HG02885 (cell line): ENCODE measurements around the gene SNUPN.
"Not testable (repeated sequence)": the region's sequence is repeated elsewhere in the genome, so short reads cannot be mapped to it uniquely, and the experiment has no call there.

Source experiments
- ATAC-seq: cut with Tn5 transposase; IDR thresholded peaks from one replicate; pipeline ENCODE4 v1.9.1; 2021; ENCODE audit warnings: mild to moderate bottlenecking; ENCODE audit not compliant: unreplicated experiment, poor library complexity

Gene SNUPN

DNA sequence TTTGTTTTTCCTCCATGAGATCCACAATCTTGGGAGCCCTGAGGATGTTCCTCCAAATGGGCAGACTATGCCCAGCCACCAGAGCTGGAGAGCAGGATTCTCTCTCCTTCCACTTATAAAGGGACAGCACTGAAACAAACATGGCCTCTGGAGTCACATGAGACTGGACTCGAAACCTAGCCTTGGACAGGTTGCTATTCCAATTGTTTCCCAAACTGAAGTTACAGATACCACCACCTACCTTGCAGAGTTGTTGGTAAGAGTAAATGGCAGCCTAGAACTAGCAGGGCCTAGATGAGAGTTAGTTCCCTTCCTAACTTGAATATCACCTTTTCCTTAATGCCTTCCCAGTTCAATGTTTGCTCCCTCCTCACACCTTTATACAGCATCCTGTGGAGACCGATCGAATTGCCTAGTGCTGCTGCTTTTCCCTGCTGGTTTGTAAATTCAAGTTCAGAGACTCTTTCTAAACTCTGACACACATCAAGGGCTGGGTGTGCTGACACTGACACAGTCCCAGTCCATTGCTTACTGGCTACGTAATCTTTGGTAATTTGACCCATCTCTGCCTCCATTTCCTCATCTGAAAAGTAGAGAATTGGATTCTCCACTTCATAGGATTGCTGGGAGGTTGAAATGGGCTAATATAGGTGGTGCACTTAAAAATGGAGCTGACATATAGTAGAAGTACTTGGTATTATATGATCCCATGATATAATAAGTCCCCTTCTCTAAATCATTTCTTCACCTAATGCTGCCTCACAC lies 11.9 kb upstream of the SNUPN start:
- ATAC-seq: no peak

DNA sequence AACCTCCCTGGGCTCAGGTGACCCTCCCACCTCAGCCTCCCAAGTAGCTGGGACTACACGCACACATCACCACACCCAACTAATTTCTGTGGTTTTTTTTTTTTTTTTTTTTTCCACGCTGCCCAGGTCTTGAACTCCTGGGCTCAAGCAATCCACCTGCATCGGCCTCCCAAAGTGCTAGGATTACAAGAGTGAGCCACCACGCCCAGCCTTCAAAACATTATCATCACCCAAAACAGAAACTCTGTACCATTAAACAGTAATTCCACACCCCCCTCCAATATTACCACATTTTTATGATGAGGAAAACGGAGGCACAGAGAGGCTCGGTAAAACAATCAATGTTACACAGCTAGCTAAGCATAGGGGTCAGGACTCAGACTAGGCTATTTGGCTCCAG lies 10.5 kb upstream of the SNUPN start:
- no peak for ATAC-seq

DNA sequence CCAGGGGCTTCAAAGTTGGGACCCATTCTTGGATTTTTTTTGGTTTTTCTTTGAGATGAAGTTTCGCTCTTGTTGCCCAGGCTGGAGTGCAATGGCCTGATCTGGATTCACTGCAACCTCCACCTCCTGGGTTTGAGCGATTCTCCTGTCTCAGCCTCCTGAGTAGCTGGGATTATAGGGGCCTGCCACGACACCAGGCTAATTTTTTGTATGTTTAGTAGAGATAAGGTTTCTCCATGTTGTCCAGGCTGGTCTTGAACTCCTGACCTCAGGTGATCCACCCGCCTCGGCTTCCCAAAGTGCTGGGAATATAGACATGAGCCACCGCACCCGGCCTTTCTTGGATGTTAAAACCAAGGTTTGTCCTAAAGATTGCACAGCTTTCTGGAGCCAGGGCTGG lies 8.4 kb upstream of the SNUPN start:
- not testable (repeated sequence) for ATAC-seq

DNA sequence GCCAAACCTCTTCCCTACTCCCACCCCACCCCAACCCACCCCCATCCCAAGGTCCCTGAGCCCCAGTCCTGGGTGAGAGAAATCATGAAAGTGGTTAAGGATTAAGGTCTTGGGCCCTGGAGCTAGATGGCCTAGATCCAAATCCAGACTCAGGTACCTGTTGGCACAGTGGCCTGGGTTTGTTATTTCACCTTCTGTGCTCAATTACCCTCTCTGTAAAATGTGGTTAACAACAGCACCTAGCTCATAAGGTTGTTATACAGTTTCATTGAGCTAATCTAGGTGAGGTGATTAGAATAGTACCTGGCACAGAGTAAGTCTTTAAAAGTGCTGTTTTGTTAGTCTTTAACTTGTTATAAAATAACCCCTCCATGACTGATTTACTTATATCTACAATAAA lies 6.4 kb upstream of the SNUPN start:
- ATAC-seq: no peak

DNA sequence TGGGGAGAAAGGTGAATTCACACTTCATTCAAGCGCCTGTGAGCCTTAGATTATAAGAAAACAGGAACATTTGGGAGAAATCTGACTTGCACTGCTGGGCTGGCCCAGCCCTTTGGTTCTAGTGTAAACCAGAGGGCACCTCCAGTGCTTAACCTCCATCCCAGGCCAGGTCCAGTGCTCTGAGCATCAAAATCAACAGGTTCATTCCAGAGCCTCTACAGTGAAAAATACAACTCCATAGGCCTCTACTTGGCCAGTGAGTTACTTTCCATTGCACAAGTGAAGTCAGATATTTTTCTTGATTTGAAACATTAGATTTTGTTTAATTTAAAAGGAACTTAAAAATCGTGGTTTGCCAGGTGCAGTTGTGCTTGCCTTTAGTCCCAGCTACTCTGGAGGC lies 3.0 kb downstream of the SNUPN start:
- ATAC-seq: no peak

DNA sequence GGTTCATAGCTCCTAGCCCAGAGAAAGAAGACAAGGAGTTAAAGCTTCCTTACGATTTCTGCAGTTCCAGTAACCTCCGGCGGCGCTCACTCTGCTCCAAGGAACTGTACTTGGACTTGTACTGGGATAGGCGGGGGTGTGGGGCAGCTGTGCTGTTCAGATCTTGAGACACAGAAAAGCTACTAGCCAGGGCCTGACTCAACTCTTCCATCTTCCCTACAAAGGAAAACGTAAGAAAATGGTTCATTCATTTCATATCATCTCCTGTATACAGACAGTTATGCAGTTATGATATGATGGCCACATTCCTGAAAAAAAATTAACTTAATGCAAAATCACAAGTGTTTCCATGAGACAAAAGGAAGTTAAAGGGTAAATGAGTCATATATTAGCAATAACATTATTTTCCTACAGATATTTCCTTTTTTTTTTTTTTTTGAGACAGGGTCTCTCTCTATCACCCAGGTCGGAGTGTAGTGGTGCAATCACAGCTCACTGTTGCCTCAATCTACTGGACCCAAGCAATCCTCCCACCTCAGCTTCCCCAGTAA lies 4.6 kb downstream of the SNUPN start:
- ATAC-seq: no peak

DNA sequence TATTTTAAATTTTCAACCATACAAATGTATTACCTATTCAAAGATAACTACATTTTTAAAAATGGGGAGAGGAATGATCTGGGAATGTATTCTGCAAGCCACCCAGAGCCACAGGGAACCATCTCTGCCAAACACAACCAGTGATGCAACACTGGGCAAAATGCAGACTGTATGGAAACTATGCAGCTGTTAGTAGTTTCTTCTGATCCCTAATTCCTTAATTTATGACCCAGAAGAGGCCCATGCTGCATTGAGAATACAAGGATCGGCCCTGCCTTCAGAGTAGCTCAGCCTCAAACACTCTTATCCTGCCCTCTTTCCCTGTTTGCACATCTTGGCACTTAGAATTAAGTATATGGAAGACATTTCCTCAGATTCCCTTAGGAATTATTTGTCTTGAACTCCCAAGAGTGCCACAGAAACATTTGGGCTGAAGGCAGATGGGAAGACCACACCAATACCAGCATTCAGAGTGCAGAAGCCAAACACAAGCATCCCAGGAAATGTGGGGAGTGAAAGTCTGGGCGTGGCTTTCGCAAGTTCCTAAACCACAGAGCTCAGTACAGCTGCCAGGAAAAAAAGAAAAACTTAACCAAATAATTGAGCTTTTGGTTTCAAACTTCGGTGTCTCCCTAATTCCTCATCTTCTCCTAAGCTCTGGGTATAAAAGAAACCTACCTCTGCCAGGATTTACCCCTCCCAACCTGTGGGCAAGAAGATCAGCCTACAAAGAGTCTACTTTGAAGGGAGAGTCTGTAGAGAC lies 5.3 kb downstream of the SNUPN start:
- no peak for ATAC-seq

DNA sequence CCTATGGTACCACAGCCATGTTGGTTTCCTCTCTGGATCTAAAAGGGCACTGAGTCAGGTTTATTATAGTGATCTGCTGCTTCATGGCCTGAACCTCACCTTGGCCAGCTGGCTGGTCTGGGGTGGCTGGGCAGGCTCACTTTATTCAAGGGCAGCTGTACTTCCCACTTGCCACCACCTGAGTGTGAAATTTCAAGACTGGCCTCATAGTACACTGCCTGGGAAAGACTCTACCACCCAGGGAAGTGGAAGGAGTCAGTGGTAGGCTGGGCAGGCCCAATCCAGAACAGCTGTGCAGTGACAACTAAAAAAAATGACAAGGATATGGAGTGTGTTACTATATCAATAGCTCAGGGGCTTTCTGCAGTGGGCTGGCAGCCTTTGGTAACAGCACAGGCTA lies 8.8 kb downstream of the SNUPN start:
- no peak for ATAC-seq

DNA sequence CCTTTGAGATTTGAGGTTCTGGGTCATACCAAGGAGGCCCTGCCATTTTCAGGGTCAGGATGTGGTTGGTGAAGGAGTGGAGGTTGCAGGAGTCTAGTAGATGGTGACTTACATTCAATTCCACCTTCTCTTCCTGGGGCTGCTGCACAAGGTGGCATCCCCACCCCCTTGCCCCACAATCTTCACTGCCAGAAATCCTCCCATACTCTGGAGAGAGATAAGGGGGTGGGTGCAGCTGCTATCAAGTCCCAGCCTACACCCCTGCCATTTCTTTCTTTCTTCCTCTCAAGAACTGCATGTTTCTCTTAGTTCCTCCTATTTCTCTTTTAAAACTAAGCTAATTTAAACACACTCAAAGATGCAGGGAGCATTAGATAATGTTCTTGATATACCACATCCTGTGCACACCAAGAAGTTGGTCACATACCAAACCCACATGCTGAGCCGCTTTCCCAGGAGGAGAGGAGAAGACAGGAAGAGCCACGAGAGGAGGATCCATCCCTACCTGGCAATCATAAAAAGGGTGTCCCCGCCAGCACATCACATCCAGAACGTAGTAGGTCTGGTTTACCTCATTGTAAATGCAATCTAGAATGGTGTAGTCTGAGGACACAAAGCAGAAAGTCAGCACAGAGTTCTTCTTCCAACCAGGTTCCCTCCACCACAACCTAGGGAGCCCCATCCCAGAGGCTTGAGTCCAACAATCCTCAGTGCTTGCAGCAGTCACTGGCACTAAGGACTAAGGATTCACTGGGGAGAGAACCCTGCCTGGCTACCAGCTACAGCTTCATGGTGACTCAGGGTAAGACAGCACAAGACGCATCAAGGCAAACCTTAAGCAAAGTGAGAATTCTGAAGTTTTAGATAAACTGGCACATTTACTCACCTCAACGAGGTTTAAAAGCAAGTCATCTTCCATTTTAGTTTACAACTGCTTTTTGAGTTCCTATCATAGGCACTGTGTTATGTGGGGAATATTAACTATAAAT lies 18.5 kb downstream of the SNUPN start:
- ATAC-seq: no peak

DNA sequence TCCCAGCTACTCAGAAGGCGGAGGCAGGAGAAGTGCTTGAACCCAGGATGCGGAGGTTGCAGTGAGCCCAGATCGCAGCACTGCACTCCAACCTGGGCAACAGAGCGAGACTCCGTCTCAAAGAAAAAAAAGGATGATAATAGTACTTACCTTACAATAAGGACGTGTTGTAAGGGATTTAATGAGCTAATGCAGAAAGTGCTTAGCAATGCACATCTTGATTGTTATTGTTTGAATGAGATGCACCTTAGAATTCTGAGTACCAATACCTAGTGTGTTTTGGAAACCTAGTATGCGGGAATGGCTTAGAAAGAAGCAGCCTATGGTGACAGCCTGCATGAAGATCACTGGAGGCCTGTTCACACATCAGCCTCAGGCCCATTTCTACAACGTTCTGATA lies 19.5 kb downstream of the SNUPN start:
- ATAC-seq: no peak

DNA sequence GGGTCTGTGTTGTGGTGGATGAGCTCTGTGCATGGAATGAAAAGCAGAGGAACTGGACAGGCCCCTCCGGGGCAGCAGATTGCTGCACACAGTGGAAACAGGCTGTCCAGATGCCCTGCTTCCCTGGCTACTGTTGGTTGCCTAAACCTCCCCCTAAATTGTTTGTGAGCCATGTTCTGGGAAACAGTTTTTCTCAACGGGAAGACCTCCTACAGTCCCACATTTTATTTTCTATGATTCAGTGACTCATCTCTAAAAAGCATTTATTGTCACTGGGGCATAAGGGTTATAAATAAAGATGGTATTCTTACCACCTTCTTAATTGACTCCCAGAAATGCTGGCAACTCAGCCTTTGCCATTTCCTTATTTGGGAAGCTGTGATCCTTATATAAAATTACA lies 26.1 kb downstream of the SNUPN start:
- no peak for ATAC-seq

DNA sequence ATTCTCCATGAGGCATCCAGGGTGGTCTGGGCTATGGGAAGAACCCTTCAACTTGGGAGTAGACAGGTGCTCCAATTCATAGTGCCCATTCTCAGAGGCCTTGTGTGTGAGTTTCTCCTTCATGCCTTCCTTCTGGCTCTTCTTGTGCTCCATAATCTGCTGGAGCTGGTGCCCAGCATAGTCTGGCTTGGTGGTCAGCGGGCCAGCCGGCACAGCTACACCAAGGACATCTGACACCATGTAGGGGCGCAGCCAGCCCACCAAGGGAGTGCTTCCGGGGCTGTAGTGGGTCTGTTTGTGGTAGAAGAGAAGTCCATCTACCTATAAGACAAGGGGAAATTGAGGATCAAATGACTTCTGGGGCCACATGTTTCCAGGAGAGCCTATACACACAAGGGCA lies 27.2 kb downstream of the SNUPN start:
- ATAC-seq: no peak

DNA sequence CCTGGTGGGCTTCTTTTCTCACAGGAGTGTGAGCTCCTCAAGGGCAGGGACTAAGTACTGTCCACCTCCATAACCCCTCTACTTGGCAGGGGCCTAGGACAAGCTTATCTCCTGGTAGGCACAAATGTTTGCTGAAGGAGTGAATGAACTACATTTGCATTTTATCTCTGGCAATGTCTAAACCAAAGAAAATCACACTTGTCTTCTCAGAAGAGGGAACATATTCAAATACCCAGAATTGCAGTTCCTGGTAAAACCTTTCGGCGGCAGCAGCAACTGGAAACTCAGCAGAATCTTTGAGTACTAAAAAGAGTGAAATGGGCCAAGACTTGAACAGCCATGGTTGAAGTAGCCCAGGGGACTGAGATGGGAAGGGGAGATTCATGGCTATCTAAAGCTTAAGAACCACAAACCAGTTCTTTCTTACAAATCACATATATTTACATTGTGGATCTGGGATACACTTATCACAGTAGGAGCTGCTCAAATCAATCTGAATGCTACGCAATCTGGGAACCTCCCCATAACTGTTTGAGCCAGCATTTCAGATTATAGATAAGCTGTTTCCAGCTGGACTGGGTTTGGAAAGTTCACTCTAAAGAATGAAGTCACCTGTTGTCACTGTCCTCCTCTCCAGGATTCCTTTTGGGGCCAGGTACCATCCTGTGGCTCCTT lies 27.7 kb downstream of the SNUPN start:
- ATAC-seq: no peak

DNA sequence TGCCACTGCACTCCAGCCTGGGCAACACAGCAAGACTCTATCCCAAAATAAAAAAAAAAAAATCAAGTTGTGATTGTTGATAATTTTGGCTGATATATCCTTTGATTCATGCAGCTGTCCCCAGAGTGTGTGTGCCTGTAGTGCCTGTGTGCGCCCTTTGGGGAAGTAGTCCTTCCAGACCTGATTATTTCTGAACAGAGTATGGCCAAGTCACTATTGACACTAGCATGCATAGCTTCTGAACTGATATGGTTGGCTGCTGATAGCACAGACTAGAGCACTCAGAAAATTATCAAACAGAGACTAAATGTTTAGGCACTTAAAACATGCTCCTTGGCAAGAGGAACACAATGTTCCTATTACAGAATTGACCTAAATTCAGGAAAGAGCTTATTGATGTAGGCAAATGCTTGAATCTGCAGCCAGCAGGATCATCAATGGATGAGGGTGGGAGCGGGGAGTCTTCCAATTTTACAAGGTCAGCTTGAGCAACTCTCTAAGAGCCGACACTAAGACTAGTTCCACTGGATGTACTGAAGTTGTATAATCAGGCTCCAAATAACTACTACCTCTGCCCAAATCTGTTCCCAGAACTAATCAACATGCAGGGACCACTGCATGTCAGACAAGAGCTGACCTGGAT lies 28.7 kb downstream of the SNUPN start:
- ATAC-seq: no peak

DNA sequence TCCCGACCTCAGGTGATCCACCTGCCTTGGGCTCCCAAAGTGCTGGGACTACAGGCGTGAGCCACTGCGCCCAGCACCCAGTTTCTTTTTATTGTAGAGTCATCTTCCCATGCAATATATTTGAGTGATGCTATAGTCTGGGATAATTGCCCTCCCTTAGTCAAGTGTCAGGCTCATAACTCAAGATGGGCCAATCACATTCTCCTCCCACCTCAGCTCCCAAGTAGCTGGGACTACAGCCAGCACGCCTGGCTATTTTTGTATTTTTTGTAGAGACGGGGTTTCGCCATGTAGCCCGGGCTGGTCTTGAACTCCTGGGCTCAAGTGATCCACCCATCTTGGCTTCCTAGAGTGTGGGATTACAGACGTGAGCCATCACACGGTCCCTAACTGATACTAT lies 31.2 kb downstream of the SNUPN start:
- ATAC-seq: no peak

DNA sequence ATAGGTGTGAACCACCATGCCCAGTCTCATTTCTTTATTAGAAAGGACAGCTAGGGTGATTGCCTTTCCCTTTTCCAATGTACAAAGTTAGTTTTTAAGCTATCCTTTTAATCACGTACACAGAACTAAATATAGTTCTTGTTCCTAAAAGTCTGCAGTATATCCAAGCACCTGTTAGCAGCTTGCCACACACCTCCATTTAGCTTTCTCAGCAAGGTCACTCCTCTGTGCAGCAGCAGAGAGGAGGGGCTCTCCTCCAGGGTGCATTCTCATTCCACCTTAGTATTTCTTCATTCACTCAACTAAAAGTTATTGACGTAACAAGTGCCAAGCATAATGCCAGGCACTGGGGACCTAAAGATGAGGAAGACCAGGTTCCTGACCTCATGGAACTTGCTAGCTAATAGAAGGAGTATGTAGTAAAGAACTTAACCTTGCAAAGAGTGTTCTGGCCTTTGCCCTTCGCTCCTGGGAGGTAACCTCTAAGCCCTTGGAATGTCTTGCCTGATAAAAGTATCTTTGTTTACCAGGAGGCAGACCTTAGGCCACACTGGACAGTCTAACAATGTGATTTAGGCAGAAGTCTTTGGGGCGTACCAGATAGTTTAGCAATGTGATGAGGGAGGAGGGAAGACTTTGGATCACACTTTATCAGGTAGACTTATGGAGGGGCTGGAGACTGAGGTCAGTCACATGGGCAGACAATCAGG lies 33.7 kb downstream of the SNUPN start:
- ATAC-seq: no peak

DNA sequence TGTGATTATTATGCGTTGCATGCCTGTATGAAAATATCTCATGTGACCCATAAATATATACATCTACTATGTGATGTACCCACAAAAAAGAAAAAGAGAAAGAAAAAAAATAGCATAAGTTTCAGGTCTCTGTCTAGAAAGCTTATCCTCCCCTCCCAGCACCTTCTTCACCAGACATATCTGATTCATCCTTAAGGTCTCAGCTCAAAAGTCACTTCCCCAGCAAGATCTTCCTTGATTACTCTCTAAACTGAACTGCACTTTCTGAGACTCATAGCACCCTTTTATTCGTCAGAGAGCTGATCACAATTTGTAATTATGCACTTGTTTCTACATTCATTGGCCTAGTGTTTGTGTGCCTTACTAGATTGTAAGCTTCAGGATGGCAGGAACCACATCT lies 35.3 kb downstream of the SNUPN start:
- ATAC-seq: no peak

DNA sequence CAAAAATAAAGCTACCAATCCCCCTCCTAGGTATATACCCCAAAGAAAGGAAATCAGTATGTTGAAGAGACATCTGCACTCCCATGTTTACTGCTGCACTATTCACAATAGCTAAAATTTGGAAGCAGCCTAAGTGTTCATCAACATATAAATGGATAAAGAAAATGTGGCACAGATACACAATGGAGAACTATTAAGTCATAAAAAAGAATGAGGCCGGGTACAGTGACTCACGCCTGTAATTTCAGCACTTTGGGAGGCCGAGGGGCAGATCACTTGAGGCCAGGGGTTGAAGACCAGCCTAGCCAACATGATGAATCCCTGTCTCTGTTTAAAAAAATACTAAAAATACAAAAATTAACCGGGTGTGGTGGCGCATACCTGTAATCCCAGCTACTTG lies 36.5 kb downstream of the SNUPN start:
- ATAC-seq: no peak

DNA sequence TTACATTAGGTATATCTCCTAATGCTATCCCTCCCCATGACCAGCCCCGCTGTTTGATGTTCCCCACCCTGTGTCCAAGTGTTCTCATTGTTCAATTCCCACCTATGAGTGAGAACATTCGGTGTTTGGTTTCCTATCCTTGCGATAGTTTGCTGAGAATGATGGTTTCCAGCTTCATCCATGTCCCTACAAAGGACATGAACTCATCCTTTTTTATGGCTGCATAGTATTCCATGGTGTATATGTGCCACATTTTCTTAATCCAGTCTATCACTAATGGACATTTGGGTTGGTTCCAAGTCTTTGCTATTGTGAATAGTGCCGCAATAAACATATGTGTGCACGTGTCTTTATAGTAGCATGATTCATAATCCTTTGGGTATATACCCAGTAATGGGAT lies 39.1 kb downstream of the SNUPN start:
- not testable (repeated sequence) for ATAC-seq
